ENCODE results near the gene TRPM8. TPM values are rescaled to one million over a fixed set of nuclear protein-coding genes. Genes with fewer than 3 reads are reported as not detected.

Gene TRPM8
- total and polyA plus RNA-seq, 2 experiments from 2014 or later: 0.11 to 0.14 TPM

- Histone ChIP-seq H4K20me1 (replicated peaks; ENCODE audit: insufficient read depth) (no peaks in the 10 kb centered on the region), H3K4me3 (no peak overlapping the region), H3K27me3 (ENCODE audit: insufficient read depth) (no peaks in the 10 kb centered on the region), H3K9me2 (ENCODE audit: insufficient read depth) (no peaks in the 10 kb centered on the region; the same call in 1 of the 2 replicates), H3K79me2 (replicated peaks; ENCODE audit: insufficient read depth) (no peaks in the 10 kb centered on the region), H3K4me1 (ENCODE audit: insufficient read depth) (no peaks in the 10 kb centered on the region), H3F3A (replicated peaks; ENCODE audit: low read depth) (no peaks in the 10 kb centered on the region), H3K4me2 (no peak overlapping the region), H3K27ac (ENCODE audit: low read depth) (no peak overlapping the region), H2AFZ (no peak overlapping the region), H3K36me3 (ENCODE audit: insufficient read depth) (no peaks in the 10 kb centered on the region)
- Mint-ChIP-seq H3K27ac (no peak overlapping the region), H3K4me1 (no peaks in the 10 kb centered on the region; the same call in 2 of the 3 replicates), H3K4me3 (no peak overlapping the region), H3K36me3 (ENCODE audit: low read depth) (no peaks in the 10 kb centered on the region), H3K27me3 (ENCODE audit: insufficient read depth, low read depth, poor library complexity) (peaks cover 2% of the 10 kb centered on the region), H3K9me3 (no peaks in the 10 kb centered on the region; the same call in 2 of the 3 replicates)
- no peak for ATAC-seq
- TF ChIP-seq ZNF331 (CRISPR knock-in tag; IDR thresholded peaks at IDR 0.05; ENCODE audit: low read depth) (no peak), ZNF462 (CRISPR knock-in tag; IDR thresholded peaks at IDR 0.05) (no peak), ZNF114 (CRISPR knock-in tag; IDR thresholded peaks at IDR 0.05) (no peak), EZH2 (IDR thresholded peaks at IDR 0.05; ENCODE audit: low read depth, unreplicated experiment) (no peak), STAT1 (IDR thresholded peaks at IDR 0.05; ENCODE audit: unreplicated experiment) (no peak), POLR2AphosphoS5 (IDR thresholded peaks at IDR 0.05; ENCODE audit: low read depth) (no peak), CREB1 (CRISPR knock-in tag; IDR thresholded peaks at IDR 0.05; ENCODE audit: low read depth) (no peak), JUNB (IDR thresholded peaks at IDR 0.05; ENCODE audit: unreplicated experiment) (no peak), REST (IDR thresholded peaks at IDR 0.05; ENCODE audit: unreplicated experiment) (no peak), ETS1 (IDR thresholded peaks at IDR 0.05) (no peak), CTCF (conservative IDR thresholded peaks at IDR 0.05; ENCODE audit: low read depth in 2 of 2) (no peak)
- DNase-seq (ENCODE audit: low spot score): no peak
These were observed 36.1 kb downstream of the TRPM8 start for GRCh38 chr2:233953087-233953801.

Data from GM23338 (cell line).